GM18526 (cell line): ENCODE results near the gene RBM19.

Experiments used
- POLR2A ChIP-seq: IDR thresholded peaks from 3 replicates; pipeline ENCODE4 v1.6.1; 2011; ENCODE audit not compliant: insufficient read length; ENCODE audit errors: extremely low read depth

The RBM19 gene

GRCh38 chr12:113837528-113838296 is 128.4 kb downstream of the RBM19 start:
- TF ChIP-seq POLR2A = no peak

DNA sequence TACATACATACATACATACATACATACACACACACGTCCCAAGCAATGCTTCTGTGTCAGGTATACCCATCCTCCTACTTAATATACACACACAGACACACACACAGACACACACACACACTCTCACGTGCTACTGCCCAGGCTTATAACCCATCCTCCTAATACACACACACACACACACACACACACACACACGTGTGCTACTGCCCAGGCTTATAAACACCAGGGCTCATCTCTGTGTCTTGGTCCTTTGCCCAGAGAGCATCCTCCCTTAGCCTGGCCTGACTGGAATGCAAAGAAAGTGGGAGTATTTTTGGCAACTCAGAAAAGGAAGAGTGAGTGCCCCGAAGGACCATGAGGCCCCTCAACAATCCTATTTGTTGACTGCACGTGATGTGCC is 129.0 kb downstream of the RBM19 start:
- TF ChIP-seq POLR2A = no peak

DNA sequence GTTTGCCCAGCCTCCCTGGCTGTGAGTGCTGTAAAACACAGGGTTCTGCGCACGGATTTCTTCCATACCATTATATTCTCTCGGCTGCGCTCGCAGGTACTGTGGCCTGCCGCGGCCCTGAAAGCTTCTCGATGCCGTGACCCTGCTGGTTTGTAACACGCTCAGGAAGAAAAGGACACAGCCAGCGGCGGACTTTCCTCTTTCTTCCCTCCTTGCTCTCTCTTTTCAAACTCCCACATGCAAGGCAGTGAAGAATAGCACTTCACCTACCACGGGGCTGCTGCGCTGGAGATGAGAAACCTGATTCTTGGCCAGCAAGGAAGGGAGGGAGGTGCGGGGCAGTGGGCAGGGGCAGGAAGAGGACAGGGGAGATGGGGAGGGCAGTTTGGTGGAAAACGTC is 130.2 kb downstream of the RBM19 start:
- TF ChIP-seq POLR2A = no peak

DNA sequence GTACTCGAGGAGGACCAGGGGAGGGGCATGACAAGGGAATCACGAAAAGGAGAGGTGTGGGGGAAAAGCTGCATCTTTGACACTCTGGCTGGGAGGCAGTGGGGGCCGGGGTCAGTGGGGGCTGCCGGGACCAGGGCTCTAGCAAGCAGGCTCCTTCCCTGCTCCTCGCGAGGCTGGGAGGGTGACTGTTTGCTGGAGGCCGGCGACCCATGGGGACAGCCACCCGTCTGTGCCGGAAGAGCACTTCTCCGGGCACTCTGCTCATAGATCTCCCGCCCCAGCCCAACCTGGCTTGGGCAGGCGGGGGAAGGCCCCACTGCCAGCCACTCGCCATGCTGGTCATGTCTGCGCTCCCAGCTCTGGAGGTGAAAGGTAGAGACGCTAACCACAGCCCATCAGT is 130.7 kb downstream of the RBM19 start:
- TF ChIP-seq POLR2A = no peak

GRCh38 chr12:113833422-113833821 is 132.7 kb downstream of the RBM19 start:
- no peak for TF ChIP-seq POLR2A

- no peak for TF ChIP-seq POLR2A
Measured at GRCh38 chr12:113831476-113831875, 134.6 kb downstream of the RBM19 start.

- no peak for TF ChIP-seq POLR2A
Measured at GRCh38 chr12:113831016-113831415, 135.1 kb downstream of the RBM19 start.

- TF ChIP-seq POLR2A = no peak
Measured at GRCh38 chr12:113829212-113829611, 136.9 kb downstream of the RBM19 start.

DNA sequence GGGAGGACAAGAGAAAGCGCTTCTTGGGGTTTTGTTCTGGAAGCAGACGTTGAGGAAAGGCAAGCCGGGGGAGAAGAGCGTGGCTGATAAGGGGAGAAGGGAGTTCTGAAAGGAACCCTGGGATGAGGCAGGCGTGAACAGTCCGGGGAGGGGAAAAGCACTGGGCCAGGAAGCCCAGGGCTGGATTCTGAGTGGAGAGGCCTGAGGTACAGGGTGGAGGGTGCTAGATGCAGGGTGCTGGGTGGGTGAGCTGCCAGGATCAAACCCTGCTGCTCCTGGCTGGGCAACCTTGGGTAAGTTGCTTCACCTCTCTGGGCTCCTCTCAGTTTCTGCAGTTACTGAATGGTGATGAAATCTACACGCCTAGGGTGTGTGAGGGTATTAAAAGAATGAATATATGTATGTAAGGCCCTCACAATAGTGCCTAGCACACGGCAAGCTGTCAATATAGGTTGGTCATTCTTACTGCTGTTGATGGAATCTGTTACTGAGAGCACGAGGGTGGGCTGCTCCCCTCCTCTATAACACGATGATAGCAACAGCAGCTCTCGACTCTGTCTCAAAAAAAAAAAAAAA is 138.5 kb downstream of the RBM19 start:
- no peak for TF ChIP-seq POLR2A

DNA sequence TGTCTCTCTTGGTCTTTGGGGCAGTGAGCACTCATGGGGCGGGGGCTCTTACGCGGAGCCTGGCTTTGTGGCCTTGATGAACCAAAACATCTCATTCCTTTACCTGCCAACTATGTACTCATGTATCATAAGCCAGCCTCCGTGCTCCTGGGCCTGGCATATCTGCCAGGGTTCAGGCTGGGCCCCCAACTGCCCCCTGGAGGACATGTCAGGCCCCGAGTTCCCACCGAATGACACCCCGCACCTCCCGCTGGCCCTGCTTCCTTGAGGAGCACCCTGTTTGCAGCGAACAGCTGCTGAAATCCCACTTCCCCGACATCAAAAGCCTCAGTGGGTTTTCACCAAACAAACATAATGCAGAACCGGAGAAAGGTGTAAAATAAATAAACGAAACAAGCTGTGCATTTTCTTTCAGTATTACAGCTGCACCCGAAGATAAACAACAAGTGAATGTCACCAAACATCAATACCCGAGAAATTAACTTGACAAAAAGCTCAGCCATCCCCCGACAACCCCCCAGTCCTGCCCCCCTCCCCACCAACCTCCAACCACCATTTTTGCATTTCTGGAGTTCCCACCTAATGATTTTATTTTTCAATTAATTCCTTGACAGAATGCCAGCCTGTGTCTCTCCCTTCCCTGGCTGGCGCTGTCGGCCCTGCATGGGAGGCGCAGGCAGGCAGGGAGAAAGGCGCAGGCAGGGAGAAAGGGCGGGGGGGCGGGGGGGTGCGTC is 139.2 kb downstream of the RBM19 start:
- TF ChIP-seq POLR2A = no peak

DNA sequence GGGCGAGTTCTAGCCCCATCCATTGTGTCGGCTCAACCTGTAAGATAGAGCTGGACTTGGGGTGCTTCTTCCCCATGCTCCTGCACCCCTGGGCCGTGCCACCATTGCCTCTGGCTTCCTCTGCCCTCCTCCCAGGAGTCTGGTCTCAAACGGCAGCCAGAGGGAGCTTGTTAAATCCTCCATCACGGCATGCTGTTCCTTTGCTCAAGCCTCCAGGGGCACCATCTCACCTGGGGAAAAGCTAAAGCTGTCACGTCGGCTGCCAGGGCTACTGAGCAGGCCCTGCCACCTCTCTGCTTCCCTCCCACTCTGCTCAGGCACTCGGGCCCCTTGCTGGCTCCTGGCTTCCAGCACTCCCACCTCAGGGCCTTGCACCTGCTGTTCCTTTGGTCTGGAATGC is 140.4 kb downstream of the RBM19 start:
- no peak for TF ChIP-seq POLR2A

DNA sequence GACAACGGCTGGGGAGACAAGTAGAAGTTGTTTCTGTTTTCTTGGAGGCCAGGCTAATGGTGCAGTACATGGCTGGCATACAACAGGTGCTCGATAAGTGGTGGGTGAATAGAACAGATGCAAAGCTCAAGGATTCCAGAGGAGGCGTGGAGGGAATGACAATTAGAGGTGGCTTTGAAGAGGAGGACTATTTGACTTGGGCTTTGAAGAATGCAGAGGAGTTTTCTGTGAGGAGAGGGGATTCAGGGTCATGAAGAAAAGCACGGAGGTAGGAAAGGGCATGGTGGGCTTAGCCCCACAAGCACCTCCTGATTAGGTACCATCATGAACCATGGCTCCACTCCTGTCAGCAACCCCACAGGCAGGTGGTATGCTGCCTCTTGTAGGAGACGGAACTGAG is 142.3 kb downstream of the RBM19 start:
- TF ChIP-seq POLR2A = no peak

GRCh38 chr12:113823016-113823415 is 143.1 kb downstream of the RBM19 start:
- no peak for TF ChIP-seq POLR2A

DNA sequence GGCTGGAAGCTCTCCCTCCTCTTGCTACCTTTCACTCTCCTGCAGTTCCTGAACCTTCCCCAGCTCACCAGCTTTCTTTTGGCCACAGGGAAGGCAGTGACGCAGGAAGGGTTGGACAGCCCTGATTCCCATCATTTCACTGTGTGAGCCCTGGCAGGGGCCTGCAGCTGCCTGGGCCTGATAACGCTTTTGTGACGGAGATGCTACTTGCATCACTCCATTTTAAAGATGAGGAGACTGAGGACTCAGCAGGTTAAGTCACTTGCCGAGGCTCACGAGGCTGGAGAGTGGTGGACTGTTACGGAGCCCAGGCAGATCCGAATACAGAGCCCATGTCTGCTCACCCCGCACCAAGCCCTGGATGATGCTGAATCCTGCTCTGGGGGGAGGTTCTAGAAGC is 145.3 kb downstream of the RBM19 start:
- no peak for TF ChIP-seq POLR2A

DNA sequence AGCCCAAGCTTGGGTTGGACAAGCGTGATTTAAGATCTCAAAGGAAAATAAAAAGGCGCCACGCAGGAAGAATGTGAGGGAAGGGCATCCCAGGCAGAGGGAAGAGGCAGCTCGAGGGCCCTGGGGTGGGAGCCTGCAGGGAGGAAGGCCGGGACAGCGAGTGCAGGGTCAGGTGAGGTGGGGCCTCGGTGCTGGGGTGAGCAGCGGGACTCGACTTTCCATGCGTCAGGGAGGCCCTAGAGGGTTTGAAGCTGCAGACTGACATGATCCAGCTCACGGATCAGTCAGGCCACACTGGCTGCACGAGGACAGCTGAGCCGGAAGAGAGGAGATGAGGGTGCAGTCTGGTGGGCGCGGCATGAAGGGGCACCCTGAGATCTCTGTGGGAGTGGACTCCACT is 145.8 kb downstream of the RBM19 start:
- TF ChIP-seq POLR2A = no peak

GRCh38 chr12:113819495-113819894 is 146.6 kb downstream of the RBM19 start:
- TF ChIP-seq POLR2A = no peak
